Activated CD4-positive, alpha-beta T cell treated with anti-CD3 and anti-CD28 coated beads, Interleukin-2, amount 50 U/mL, for 1 hour (primary cell): ENCODE measurements around the gene TBRG4.
"Not testable (repeated sequence)": the region's sequence is repeated elsewhere in the genome, so short reads cannot be mapped to it uniquely, and the experiment has no call there.

ENCODE experiments used
- DNase-seq: peaks from one replicate; pipeline ENCODE4 v3.0.0-alpha.2; 2020

The TBRG4 gene

DNA sequence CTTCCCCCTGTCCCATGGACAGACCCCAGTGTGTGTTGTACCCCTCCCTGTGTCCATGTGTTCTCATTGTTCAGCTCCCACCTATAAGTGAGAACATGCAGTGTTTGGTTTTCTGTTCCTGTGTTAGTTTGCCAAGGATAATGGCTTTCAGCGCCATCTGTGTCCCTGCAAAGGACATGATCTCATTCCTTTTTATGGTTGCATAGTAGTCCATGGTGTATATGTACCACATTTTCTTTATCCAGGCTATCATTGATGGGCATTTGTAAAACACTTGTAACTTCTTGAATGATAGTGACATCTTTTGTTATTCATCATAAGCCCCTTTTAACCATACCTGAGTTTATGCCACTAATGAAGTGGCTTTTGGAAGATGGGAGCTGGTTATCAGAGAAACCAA is 2.8 kb upstream of the TBRG4 start:
- DNase-seq = not testable (repeated sequence)

DNA sequence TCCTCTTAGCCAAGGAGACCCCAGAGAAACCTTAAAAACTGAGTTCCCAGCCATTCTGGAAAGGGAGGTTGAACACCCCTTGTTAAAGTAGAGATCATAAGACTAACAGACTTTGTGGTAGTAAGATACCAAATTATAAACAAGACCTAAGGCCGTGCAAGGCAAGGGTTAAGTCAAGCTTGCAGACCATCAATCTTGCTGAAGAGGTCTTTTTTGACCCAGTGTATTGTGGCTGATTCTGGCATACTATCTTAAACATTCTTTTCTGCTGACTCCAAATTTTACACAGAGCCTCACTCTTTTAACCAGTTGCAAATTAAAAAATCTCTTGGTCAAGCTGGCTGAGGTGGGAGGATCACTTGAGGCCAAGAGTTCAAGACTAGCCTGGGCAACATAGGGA is 1.2 kb upstream of the TBRG4 start:
- DNase-seq = no peak

DNA sequence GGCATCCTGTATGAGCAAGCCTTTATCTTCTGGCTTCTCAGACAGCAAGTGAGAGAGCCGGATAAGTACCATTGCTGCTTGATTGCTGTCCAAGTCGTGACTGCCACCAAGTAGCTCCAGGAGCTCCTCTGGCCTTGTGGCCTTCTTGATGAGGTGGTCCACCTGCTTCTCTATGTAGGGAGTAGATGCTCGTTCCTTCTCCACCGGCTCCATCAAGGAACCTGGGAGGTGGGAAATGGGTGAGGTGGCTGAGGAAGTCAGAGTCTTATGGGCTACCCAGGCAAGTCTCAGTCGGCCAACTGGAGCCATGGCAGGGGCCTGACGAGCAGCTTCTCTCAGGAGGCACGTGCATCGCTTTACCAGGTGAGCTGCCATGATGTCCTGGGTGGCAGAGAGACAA is 2.6 kb downstream of the TBRG4 start:
- DNase-seq = no peak

DNA sequence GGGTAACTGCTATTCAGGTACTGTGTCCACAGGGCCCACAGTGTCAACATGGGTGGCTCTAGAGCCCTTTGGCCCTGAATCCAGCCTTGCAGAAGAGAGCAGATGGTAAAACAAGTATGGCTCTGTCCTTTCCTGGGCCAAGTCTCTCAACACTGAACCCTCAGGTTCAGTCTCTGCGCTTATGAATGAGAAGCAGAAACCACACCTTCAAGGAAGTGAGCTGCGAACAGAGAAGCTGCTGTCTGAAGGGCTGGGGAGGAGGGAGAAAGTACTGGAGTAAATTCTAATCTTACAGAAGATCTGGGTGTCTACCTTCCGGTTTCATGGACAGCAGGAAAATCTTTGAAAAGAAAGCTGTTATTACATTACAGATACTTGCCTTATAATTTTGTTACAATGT is 4.1 kb downstream of the TBRG4 start:
- no peak for DNase-seq

DNA sequence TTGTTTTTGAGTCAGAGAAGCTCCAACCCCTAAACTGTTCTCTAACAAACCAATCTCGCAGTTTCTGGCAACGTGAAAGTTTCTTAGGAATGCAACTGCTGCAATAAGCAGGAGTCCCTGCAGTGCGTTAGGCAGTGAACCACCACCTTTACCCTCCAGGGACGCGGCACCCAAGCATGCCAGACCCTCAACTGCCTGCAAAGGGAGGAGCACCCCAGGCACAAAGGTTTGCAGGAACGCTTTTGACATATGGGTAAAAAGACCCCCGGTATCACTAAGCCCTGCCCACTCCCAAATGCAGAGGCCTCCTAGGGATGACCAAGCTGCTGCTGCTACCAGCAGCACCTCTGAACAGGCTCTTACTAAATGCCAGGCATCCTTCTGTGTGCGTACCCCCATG is 4.7 kb downstream of the TBRG4 start:
- no peak for DNase-seq

DNA sequence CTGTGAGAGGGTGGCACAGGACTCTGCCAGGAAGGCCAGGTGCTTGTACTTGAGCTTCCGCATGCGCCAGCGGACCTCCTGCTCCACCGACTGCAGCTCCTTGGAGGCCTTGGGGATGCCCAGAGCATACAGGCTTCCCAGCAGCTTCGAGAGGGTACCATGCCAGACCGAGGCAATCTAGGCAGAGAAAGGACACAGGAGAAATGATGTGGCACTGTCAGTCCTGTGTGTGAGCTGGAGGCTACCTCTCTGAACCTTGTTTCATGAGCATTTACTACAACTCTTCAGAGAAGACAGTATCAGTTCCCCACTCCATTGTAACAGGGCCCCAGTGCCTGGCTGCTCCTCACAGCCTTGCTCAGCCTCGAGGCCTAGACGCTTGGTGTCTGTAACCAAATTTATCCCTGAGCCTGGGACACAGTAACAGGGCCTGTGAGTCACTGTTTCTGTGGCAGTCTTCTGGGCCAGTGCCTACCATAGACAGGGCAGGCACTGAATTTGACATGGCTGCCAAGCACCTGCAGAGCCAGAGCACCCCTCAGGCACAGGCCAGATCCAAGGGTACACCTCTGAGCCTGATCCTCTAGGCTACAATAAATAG is 5.8 kb downstream of the TBRG4 start:
- no peak for DNase-seq

DNA sequence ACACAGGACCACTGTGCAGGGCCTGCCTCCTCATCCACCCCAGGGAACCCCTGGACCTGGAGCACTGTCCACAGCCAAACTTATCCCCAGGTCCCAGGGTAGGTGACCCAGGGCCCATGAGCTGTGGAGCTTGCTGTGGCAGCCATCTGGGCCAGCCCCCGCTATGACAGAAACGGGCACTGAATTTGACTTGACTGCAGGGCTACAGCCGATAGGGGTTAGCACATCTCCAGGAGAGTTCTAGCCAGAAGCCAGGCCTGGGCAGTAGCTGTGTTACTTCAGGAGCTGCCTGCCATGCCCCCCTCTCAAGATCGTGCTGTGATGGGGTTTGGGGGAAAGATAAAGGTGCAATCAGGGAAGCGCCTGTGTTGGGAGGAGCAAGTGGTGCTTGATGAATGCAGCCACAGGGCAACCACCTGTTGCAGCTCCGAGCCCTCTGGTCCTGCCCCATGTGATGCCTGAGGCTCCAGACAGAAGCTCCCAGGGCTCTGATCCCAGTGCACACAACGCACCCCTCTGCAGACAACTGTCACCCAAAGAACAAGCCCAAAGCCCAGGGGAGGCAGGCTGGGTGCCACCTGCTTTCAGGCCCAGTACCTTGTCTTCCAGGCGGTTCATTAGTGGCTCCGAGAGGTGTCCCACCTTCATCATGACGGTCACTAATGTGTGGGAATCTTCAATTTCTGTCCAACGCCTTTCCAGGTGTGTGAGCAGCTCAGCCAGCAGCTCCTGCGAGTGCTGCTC is 6.5 kb downstream of the TBRG4 start:
- no peak for DNase-seq

DNA sequence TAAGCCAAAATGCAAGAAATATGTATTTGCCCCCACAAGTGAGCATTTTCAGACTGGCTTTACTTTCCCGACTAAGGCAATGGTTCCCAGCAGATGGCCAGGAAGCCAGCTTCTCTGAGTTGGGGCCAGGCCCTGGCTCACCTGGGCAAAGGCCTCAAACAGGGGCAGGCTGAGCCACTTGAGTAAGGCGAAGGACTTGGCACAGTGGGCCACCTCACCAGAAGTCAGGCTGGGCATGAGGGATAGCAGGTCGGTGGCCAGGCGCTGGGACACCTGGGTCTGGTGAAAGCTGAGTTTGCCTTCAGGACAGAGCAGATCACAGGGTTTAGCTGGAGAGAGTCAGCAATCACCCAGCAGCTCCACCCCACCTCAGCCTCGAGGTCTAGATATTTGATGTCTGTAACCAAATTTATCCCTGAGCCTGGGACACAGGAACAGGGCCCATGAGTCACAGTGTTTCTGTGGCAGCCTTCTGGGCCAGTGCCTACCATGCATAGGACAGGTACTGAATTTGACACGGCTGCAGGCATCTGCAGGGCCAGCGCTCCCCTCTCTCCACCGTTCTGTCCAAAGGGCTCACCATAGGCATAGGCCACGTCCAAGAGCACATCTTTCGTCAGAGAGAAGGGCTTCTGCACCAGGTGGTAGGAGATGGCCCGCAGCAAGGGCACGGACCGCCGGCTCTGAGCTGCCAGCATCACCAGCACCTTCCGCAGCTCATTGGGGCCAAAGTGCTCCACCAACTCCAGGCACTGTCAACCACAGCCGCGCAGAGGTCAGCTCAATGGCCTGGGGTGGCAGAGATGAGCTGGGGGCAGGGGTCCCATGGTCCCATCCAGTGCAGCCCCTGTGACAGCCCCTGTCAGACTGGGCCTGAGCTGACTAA is 7.3 kb downstream of the TBRG4 start:
- DNase-seq = no peak

DNA sequence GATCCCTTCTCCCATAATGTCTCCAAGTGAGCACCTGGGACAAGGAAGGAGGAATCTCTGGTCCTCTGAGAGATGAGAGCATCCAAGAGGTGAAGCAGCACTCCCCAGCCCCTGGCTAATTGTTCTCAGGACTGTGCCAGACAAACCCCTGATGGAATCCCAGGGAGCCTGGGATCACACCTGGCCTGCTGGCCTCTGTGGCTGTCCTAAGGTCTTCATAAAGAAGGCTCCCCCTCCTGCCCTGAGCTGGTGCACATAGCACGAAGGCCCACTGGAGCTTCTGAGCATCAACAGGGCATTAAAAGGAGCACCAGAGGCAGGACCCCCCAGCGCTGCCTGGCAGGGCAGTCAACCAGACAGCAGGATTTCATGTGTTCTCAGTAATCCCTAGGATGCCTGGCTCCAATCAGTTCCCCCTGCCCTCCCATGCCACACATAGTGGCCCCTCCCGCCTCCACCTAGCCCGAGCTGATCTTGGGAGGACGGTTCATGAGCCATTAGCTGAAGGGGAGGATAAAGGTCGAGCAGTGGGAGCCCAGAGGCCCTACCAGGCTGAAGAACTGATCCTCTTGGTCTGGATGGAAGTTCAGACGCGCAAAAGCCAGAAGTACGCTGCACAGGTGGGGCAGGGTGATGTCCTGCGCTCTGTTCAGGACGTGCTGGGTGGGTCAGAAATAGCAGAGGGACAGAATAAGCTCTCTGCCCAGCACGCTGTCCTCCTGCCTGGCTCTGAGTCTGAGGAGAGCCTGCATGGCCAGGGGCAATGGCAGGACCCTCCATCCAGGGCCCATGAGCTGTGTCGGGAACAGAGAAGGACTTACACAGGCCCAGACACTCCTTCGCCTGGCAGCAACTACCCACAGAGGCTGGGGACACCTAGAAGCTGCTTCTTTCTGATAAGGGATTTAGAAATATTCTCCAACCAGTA is 8.4 kb downstream of the TBRG4 start:
- DNase-seq = no peak

DNA sequence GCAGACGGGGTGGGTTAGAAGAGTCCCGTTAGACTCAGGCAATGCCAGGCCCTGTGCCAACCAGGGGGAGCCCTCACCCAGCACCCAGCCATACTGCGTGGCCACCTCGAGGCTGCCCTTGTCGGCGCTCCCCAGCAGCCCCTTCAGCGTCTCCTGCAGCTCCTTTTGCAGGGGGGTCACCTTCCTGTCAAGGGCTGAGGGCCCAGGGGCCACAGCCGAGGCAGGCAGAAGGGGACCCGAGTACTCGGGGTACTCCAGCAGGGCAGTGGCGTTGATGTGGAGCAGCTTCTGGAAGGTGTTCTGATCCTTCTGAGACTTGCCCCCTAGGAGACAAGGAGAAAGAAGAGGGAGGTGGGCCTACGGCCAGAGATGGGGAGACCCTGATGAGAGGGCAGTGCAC is 9.7 kb downstream of the TBRG4 start:
- DNase-seq = no peak

DNA sequence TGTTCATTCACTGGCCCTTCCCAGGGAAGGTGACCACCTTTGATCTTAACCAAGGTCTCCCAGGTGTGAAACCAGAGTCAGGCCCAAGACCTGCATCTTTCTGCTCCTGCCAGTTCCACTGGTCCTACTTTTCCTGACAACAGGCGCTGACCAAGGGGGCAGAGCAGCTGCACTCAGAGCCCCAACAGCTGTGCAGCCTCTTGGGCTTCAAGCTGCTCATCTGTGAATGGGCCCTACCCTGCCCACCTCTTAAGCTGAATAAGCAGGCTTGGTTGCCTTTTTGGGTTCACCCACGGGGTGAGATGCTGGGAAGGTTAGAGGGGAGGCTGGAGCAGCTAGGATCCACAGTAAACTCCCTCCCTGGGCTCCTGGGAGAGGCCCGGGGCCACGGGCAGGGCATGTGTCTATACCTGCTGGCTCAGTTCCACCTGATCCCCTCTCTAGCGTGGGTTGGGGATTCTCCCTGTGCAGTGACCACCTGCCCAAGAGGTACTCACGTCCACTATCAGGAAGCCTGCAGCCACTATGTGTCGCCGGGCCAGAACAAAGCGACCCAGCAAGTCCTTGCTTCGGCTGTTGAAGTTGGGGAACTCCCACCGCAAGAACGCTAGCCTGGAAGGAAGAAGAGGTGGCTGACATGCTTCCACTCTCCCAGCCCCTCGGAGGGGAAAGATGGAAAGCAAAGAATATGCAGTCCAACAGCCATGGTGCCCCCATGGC is 10.6 kb downstream of the TBRG4 start:
- no peak for DNase-seq

DNA sequence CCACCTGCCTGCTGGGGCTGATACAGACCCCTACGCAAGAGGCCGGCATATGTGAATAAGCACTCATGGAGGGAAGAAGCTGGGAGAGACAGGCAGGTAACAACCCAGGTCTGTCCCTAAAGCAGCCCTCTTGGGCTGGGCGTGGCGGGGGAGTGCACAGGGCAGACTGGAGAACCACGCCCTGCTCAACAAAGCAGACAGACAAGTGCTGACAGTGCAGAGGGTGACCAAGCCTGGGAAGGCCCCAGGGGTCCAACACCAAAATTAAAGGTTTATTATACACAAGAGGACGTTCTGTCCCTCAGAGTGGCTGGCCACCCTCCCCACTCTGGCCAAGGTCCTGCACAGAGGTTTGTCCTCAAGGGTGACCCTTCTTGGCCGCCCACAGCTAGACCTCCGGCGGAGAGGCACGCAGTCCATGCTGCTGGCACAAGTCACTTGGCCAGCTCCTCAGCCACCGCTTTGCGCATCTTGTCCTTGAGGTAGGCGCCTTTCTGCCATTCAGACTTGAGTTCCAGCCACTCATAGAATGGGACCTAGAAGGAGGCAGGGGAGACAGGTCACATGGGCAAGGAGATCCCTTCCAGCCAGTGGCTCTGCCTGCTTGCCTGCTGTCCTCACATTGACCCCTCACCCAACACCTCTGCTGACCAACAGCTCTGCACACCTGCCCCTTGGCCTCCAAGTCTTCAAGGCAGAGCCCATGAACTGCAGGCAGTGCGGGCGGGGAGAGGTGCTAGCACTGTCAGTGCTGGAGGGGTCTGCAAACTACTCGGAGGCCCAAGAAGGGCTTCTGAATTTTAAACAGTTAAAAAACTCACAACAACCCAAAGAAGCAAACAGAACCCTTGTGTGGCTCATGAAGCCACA is 11.4 kb downstream of the TBRG4 start:
- DNase-seq = no peak

DNA sequence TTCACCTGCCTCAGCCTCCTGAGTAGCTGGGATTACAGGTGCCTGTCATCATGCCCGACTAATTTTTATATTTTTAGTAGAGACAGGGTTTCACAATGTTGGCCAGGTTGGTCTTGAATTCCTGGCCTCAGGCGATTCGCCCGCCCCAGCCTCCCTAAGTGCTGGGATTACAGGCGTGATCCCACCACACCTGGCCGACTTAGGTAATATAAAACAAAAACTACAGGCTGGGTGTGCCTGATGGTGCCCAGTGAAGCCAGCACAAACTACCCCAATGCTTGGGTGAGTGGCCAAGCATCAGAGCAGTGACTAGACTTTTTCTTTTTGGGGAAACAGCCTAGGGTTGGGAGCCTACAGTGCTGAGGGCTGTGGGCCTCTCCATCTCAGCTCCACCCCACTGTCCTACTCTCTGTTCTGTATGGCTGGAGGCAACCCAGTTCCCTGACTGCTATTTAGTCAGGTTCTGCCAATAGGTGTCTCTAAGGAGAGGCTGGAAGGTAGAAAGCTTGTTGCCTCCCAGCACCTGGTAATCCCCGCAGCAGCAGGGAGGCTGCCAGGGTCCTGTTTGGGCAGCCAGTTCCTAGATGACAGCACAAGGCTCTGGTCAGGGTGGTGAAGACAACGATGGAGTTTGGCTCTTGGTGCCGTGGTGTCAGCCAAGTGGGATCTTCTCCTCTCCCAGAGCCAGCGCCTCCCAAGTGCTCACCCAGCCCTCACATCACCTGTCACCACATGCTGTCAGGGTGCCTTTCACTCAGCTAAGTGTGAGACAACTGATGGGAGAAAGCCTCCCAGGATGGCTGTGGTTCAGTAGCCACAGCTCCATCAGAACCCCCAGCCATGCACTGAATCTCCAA is 12.3 kb downstream of the TBRG4 start:
- DNase-seq = no peak

DNA sequence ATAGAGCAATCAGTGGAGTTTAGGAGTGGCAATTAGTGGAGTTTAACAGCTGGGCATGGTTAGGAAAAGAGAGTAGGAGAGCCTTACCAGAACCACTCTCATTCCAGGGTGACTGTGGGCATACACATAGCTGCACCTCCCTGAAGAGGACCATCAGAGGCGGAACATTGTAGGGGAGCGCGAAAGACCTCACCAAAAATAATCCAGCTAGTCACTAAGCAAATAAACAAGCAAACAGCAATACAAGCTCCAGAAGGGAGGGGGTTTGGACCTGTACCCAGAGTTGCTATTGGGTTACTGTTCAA is 18.6 kb downstream of the TBRG4 start:
- DNase-seq = no peak

DNA sequence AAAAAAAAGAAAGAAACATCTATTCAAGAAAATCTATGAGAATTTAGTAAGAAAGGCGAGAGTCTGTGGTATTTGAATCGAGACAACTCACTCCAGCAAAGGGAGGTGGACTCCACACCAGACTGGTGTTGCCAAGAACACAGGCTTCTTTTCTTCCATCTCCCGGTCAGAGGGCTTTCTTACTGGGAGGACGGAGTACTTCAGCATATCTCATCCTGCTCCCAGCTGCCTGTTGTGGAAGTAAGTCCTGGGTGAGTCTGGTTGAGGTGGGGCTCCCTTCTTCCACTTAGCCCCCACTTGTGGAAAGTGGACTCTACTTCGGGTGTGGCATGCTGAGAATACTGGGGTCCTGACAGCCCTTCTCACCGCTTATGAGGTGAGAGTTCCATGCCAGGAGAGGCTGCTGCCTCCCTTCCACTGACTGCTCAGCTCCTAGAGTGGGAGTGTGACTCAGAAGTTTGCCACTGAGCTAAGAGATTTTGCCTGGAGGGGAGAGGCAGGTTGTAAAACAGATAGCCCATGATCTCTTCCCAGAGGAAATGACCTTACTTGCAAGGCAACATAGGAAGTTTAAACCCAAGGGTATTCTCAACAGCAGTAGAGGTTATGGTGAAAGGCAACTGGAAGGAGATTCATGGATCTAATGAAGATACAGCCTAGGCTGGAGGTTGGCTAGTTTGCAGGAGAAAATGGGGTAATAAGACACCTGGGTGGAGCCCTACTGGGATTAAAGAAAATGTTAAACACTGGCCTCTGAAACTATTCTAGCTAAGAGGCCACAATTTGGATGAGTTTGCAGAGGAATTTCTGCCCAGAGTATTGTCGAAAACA is 19.2 kb downstream of the TBRG4 start:
- no peak for DNase-seq

DNA sequence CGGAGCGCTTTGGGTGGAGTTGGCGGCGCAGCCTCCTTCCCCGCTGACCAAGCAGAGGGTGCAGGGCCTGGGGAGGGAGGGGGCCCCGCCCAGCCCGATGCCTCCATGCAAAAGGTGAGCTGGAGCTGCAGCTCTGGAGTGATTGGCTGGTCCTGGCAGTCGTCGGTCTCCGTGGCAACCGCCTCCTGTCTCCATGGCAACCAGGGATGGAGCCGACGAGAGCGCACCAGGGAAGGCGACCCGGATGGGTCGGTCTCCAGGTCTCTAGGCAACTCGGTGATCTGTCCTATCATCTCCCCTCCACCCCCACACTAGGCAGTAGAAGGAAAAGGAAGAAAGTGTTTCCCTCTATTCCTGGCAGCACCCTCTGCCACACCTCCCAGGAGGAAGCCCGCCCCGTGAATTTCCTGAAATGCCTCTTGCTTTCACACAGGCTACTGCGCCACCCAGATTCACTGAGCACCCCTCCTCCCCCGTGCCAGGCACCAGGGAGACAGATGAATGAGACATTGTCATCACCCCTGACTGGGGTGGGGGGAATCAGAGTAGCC is 22.1 kb downstream of the TBRG4 start:
- peak; percentile 57 for DNase-seq

DNA sequence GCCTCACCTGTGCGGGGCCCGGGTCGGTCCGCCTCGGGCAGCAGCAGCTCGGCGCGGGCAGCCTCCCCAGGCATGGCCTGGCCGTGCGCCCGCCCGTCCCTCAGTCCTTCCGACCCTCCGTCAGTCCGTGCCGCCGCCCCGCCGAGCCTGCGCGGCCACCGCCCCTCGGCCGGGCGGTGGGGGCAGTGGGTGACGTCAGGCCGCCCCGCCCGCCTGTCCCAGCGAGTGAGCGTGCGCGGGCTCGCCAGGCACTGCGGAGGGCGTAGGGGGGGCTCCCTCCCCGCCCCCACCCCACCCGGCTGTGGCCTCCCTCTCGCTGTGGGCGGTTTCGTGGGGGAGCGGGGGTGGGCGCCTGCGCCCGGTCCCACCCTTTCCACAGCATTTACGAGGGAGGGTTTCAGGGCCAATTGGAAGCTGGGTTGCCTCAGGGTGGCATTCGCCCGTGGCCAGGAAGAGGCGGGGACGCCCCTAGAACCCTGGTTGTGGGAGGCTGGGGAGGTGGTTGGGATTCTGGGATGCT is 22.6 kb downstream of the TBRG4 start, which contains the start of gene NACAD:
Gene NACAD, minus strand, starts transcription at position 149 of the 520 bp plus-strand sequence. Its CDS starts 75 bp downstream, at position 74.
- DNase-seq = no peak

DNA sequence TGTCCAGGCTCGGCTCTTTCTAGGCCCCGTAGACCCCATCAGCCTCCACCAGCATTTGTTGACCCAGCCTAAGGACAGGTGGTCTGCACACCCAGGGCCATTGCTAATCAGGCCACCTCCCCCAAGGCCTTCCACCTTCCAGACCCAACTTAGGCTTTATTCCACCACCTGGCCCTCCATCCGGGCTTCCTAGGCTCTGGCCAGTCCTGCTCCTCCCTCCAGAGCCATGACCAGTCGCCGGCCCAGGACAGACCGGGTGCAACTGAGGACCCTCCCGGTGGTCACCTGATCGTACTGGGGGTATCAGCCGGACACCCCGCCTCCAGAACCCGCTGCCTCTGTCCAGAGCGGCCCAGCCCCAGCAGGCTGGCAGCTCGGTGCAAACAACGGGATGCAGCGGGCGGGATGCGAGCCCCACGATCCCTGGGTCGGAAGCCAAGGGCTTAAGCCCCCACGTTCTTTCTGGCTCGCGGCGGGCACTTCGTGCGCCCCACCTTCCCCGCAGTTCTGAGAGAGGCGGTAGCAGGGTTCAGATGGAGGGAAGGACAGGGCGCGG is 23.3 kb downstream of the TBRG4 start:
- DNase-seq = no peak
